Activated CD8-positive, alpha-beta T cell treated with anti-CD3 and anti-CD28 coated beads, Interleukin-2, amount 10 ng/mL, durations not matched to agents 7 days and 5 days (primary cell): ENCODE data around the gene CFAP100. TPM values are rescaled to one million over a fixed set of nuclear protein-coding genes. Genes with fewer than 3 reads are reported as not detected.

Experiments
- ATAC-seq: fragments of 150-1000 bp; cut with Tn5 transposase; one replicate; pipeline ENCODE4 v1.10.0; 2021; ENCODE audit warnings: moderate library complexity
- CTCF ChIA-PET: fragments of 350-600 bp; sonication (Branson Sonifier 250); formaldehyde crosslinking; loops from one replicate; lab custom pipeline; 2021; ENCODE audit warnings: antibody characterized with exemption; lab: Charles Lee
- POLR2A ChIA-PET: fragments of 350-600 bp; sonication (Branson Sonifier 250); formaldehyde crosslinking; loops from one replicate; lab custom pipeline; 2021; ENCODE audit warnings: antibody characterized with exemption; lab: Charles Lee
- DNase-seq: peaks from one replicate; pipeline ENCODE4 v3.0.0-alpha.2; 2020
- H3K27ac Mint-ChIP-seq: one replicate; pipeline ENCODE4 v1.8.0; 2021; ENCODE audit warnings: mild to moderate bottlenecking, mixed read lengths
- H3K27me3 Mint-ChIP-seq: one replicate; pipeline ENCODE4 v1.8.0; 2021; ENCODE audit warnings: low read depth, mixed read lengths
- H3K36me3 Mint-ChIP-seq: one replicate; pipeline ENCODE4 v1.8.0; 2021; ENCODE audit warnings: low read depth, mixed read lengths
- H3K4me1 Mint-ChIP-seq: one replicate; pipeline ENCODE4 v1.8.0; 2021; ENCODE audit warnings: low read depth, mixed read lengths
- H3K4me3 Mint-ChIP-seq: one replicate; pipeline ENCODE4 v1.8.0; 2021; ENCODE audit warnings: mild to moderate bottlenecking, mixed read lengths
- H3K9me3 Mint-ChIP-seq: one replicate; pipeline ENCODE4 v1.8.0; 2022; ENCODE audit warnings: mixed read lengths; ENCODE audit not compliant: insufficient read depth
- total RNA-seq, 2 experiments: library from RNA; stranded (reverse); gene quantifications; one replicate each; pipeline ENCODE4 v1.2.3, GENCODE V29; 2021

Gene CFAP100
- total RNA-seq, 2 experiments from 2014 or later: not detected

GRCh38 chr3:126467611-126467955, 72.9 kb downstream of the CFAP100 start:
- POLR2A ChIA-PET: interaction anchor here (1.2 kb wide), 1 partner anchor 8 kb away, joined by 3 read pairs; the partner anchor contains the start of gene ZXDC
- Mint-ChIP-seq H3K36me3 (peaks cover 63% of the 10 kb centered on the region), H3K27me3 (no peaks in the 10 kb centered on the region), H3K4me3 (no peak overlapping the region), H3K9me3 (no peaks in the 10 kb centered on the region), H3K4me1 (peaks cover 35% of the 10 kb centered on the region), H3K27ac (no peak overlapping the region)
- DNase-seq (no peak), ATAC-seq (no peak)
- CTCF ChIA-PET: no interaction called here

- ChIA-PET POLR2A (no interaction called here), CTCF (no interaction called here)
- no peak for DNase-seq
- no peak for ATAC-seq
- Mint-ChIP-seq H3K27ac (no peak overlapping the region), H3K4me3 (no peak overlapping the region), H3K4me1 (peaks cover 42% of the 10 kb centered on the region), H3K27me3 (no peaks in the 10 kb centered on the region), H3K36me3 (peaks cover 70% of the 10 kb centered on the region), H3K9me3 (no peaks in the 10 kb centered on the region)
These were observed 73.6 kb downstream of the CFAP100 start for GRCh38 chr3:126468028-126468891.

- Mint-ChIP-seq H3K9me3 (no peaks in the 10 kb centered on the region), H3K27me3 (no peaks in the 10 kb centered on the region), H3K27ac (no peak overlapping the region), H3K4me1 (peaks cover 54% of the 10 kb centered on the region), H3K36me3 (peaks cover 75% of the 10 kb centered on the region), H3K4me3 (no peak overlapping the region)
- ChIA-PET CTCF (no interaction called here), POLR2A (no interaction called here)
- no peak for ATAC-seq
- DNase-seq: no peak
These were observed 74.8 kb downstream of the CFAP100 start for GRCh38 chr3:126469479-126469878.

- peaks cover 60% of the 10 kb centered on the region for H3K36me3 Mint-ChIP-seq
- H3K4me3 Mint-ChIP-seq: peak overlapping the region; percentile 92
- POLR2A ChIA-PET: no interaction called here
These were observed 77.7 kb downstream of the CFAP100 start for GRCh38 chr3:126472277-126473006.

GRCh38 chr3:126473292-126474168, 78.8 kb downstream of the CFAP100 start:
- H3K4me3 Mint-ChIP-seq: peak overlapping the region; percentile 92

More at GRCh38 chr3:126472277-126473006, 77.7 kb downstream of the CFAP100 start:
- Mint-ChIP-seq H3K27me3 (peaks cover under 1% of the 10 kb centered on the region), H3K9me3 (no peaks in the 10 kb centered on the region), H3K27ac (no peak overlapping the region), H3K4me1 (peaks cover 55% of the 10 kb centered on the region)
- DNase-seq (no peak), ATAC-seq (no peak)
- CTCF ChIA-PET: interaction anchor here (1.3 kb wide), 1 partner anchor 76 kb away, joined by 4 read pairs; no protein-coding TSS in a partner anchor

GRCh38 chr3:126474498-126475412, 80.0 kb downstream of the CFAP100 start:
- Mint-ChIP-seq H3K9me3 (no peaks in the 10 kb centered on the region), H3K27me3 (peaks cover 5% of the 10 kb centered on the region), H3K36me3 (peaks cover 42% of the 10 kb centered on the region), H3K4me1 (peaks cover 44% of the 10 kb centered on the region), H3K4me3 (peak overlapping the region; percentile 92), H3K27ac (peak overlapping the region; percentile 89)
- ATAC-seq (peak; percentile 4), DNase-seq (peak; percentile 40)
- ChIA-PET CTCF (interaction anchor here (0.7 kb wide), 1 partner anchor 1202 kb away, joined by 3 read pairs; no protein-coding TSS in a partner anchor), POLR2A (interaction anchor here (1.0 kb wide), 1 partner anchor 16 kb away, joined by 3 read pairs; no protein-coding TSS in a partner anchor)

More at GRCh38 chr3:126473292-126474168, 78.8 kb downstream of the CFAP100 start:
- peak overlapping the region; percentile 1 for H3K27ac Mint-ChIP-seq
- CTCF ChIA-PET: interaction anchor here (0.7 kb wide), 1 partner anchor 1203 kb away, joined by 3 read pairs; no protein-coding TSS in a partner anchor
- peaks cover 5% of the 10 kb centered on the region for H3K27me3 Mint-ChIP-seq
- no peak for DNase-seq
- ATAC-seq: no peak
- no peaks in the 10 kb centered on the region for H3K9me3 Mint-ChIP-seq
- peaks cover 52% of the 10 kb centered on the region for H3K36me3 Mint-ChIP-seq
- H3K4me1 Mint-ChIP-seq: peaks cover 48% of the 10 kb centered on the region
- POLR2A ChIA-PET: no interaction called here

GRCh38 chr3:126475413-126476114, 80.9 kb downstream of the CFAP100 start, which contains the start of gene ZXDC:
Gene ZXDC (minus strand): TSS chr3:126475891. CDS start chr3:126475865, 26 bp downstream.
- ChIA-PET POLR2A (interaction anchor here (0.8 to 1.1 kb wide), 4 partner anchors 9 to 1196 kb away, joined by 3 to 4 read pairs (median 4); no protein-coding TSS in a partner anchor), CTCF (interaction anchor here (0.9 to 1.6 kb wide), 4 partner anchors 14 to 118 kb away, joined by 3 to 4 read pairs (median 4); no protein-coding TSS in a partner anchor)
- ATAC-seq (peak; percentile 91), DNase-seq (peak; percentile 93)
- H3K36me3 Mint-ChIP-seq: peaks cover 35% of the 10 kb centered on the region
- H3K4me3 Mint-ChIP-seq: peak within 1 kb of the TSS; percentile 92
- peaks cover 5% of the 10 kb centered on the region for H3K27me3 Mint-ChIP-seq
- peak within 1 kb of the TSS; percentile 89 for H3K27ac Mint-ChIP-seq
- peaks cover 44% of the 10 kb centered on the region for H3K4me1 Mint-ChIP-seq
- no peaks in the 10 kb centered on the region for H3K9me3 Mint-ChIP-seq

GRCh38 chr3:126476166-126477060, 81.7 kb downstream of the CFAP100 start:
- H3K27me3 Mint-ChIP-seq: peaks cover 5% of the 10 kb centered on the region
- H3K4me1 Mint-ChIP-seq: peaks cover 38% of the 10 kb centered on the region
- peak; percentile 47 for ATAC-seq
- no peaks in the 10 kb centered on the region for H3K9me3 Mint-ChIP-seq
- ChIA-PET POLR2A (interaction anchor here (0.8 to 1.1 kb wide), 5 partner anchors 9 to 1195 kb away, joined by 3 to 4 read pairs (median 3); no protein-coding TSS in a partner anchor), CTCF (interaction anchor here (0.9 to 1.6 kb wide), 4 partner anchors 13 to 119 kb away, joined by 3 to 4 read pairs (median 4); no protein-coding TSS in a partner anchor)
- H3K27ac Mint-ChIP-seq: peak overlapping the region; percentile 81
- peaks cover 26% of the 10 kb centered on the region for H3K36me3 Mint-ChIP-seq
- no peak for DNase-seq
- peak overlapping the region; percentile 75 for H3K4me3 Mint-ChIP-seq

- ChIA-PET CTCF (interaction anchor here (1.3 to 1.6 kb wide), 3 partner anchors 12 to 119 kb away, joined by 3 to 4 read pairs (median 4); no protein-coding TSS in a partner anchor), POLR2A (interaction anchor here (0.8 kb wide), 1 partner anchor 20 kb away, joined by 3 read pairs; no protein-coding TSS in a partner anchor)
- peak overlapping the region; percentile 22 for H3K4me3 Mint-ChIP-seq
- peaks cover 35% of the 10 kb centered on the region for H3K4me1 Mint-ChIP-seq
- ATAC-seq: no peak
- no peak for DNase-seq
- no peak overlapping the region for H3K27ac Mint-ChIP-seq
- H3K36me3 Mint-ChIP-seq: peaks cover 23% of the 10 kb centered on the region
- no peaks in the 10 kb centered on the region for H3K9me3 Mint-ChIP-seq
- H3K27me3 Mint-ChIP-seq: peaks cover 5% of the 10 kb centered on the region
These were observed 82.3 kb downstream of the CFAP100 start for GRCh38 chr3:126477061-126477380.
